GM13977 (cell line): ENCODE measurements around the gene MYBPH.

ENCODE experiments used
- DNase-seq: peaks from one replicate; pipeline ENCODE4 v3.0.0; 2012; ENCODE audit warnings: low spot score
- in situ Hi-C: fragments of 300-500 bp; cut with MboI; formaldehyde crosslinking; loops from one replicate; pipeline ENCODE4 v1.12.0; 2022; ENCODE audit warnings: low sequenced_read_pairs, low pct_unique_long_range_greater_than_20kb, mixed read lengths, inconsistent platforms; ENCODE audit not compliant: unreplicated experiment
- TF ChIP-seq, protein P1 (sequence below): IDR thresholded peaks from 2 replicates; pipeline ENCODE4 v1.5.1; 2012; ENCODE audit warnings: mild to moderate bottlenecking, control low read depth; ENCODE audit not compliant: insufficient read depth; ENCODE audit errors: extremely low read depth, missing control alignments

The MYBPH gene

DNA sequence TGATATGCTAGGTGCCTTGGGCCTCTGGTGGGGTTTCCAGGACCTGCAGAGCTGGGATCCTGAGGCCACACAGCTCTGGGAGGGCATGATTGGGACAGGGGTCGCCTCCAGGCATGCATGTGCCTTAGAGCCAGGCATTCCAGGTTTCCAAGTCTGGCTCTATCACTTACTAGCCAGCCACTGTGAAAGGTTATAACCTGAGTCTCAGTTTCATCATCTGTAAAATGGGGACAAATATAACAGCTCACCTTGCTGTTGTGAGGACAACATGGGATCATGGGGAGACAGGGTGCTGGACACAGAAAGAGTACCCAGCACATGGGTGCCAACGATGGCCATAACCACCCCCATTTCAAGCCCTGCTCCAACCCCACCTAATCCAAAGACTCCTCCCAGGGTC is 8.2 kb upstream of the MYBPH start:
- TF ChIP-seq, protein P1, sequence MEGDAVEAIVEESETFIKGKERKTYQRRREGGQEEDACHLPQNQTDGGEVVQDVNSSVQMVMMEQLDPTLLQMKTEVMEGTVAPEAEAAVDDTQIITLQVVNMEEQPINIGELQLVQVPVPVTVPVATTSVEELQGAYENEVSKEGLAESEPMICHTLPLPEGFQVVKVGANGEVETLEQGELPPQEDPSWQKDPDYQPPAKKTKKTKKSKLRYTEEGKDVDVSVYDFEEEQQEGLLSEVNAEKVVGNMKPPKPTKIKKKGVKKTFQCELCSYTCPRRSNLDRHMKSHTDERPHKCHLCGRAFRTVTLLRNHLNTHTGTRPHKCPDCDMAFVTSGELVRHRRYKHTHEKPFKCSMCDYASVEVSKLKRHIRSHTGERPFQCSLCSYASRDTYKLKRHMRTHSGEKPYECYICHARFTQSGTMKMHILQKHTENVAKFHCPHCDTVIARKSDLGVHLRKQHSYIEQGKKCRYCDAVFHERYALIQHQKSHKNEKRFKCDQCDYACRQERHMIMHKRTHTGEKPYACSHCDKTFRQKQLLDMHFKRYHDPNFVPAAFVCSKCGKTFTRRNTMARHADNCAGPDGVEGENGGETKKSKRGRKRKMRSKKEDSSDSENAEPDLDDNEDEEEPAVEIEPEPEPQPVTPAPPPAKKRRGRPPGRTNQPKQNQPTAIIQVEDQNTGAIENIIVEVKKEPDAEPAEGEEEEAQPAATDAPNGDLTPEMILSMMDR, result no peak
- DNase-seq, result no peak
- in situ Hi-C loops, result no loop called here

DNA sequence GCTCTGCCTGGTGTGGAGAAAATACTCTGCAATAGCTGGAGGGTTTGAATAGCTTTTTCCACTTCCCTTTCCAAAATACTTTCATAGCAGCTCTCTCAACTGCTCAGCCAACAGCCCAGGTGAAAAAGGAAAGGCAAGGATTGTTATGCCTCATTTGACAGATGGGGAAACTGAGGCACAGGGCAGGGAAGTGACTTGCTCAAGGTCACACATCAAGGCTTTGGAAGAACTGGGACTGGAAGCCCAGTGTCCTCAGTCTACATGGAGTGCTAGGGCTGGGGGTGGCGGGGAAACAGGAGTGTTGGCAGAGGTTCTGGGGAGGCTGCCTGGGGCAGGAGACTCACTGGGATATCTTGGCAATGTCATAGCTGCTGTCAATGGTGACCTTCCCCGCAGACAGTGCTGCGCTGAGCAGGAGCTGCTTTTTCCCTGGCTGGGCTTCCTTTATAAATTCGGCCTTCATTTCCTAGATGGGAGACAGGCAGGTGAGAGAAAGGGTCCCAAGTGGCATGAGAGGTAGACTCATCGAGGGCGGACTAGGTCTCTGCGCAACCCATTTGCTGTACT is 6.8 kb upstream of the MYBPH start:
- in situ Hi-C loops, result no loop called here
- no peak for DNase-seq
- TF ChIP-seq, protein P1, result no peak

- in situ Hi-C loops, result no loop called here
- TF ChIP-seq, protein P1, result no peak
- DNase-seq, result no peak
Observed at GRCh38 chr1:203181586-203182386, 6.2 kb upstream of the MYBPH start.

DNA sequence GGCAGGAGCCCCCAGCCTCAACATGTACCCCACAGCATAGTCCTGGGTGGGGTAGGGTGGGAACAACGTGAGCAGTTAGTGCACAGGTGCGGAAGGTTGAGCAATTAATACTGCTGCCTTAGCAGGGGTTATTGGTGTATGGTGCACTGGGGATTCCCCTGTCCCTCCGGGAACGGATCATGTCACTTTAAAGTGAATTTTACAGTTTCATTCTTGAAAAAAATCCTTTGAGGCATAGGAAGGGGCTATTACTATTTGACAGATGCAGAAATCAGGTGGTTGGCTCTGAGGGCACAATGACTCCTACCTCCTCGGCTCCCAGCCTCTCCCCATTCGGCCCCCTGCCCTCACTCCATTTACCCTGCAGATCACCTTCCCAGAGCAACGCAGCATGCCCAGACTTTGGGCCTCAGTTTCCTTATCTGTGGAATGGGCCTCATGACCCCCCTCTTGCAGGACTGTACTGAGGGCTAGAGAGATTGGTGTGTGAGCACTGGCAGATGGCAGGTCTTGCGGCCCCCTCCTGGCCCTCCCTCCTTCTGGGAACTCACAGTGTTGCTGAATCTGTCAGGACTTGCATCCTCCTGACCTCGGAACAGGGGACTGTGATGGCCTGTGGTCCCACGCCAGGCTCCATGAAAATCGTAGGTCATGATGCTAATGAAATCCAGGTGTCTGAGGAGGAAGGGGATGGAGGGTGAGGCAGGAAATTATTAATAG is 5.1 kb upstream of the MYBPH start:
- in situ Hi-C loops, result no loop called here
- DNase-seq, result no peak
- TF ChIP-seq, protein P1, result no peak

- no peak for DNase-seq
- in situ Hi-C loops, result no loop called here
- TF ChIP-seq, protein P1, result no peak
Observed at GRCh38 chr1:203179667-203180005, 4.0 kb upstream of the MYBPH start.

- in situ Hi-C loops, result no loop called here
- TF ChIP-seq, protein P1, result no peak
- no peak for DNase-seq
Observed at GRCh38 chr1:203178821-203179666, 3.4 kb upstream of the MYBPH start.
